IPS-NIHi7 (cell line): ENCODE measurements around the gene ATAD3A.

Experiments
- DNase-seq: peaks from one replicate; pipeline ENCODE4 v3.0.0; 2012; ENCODE audit warnings: mixed read lengths; ENCODE audit errors: extremely low spot score

Gene ATAD3A

GRCh38 chr1:1539310-1540089, 27.5 kb downstream of the ATAD3A start:
- peak; percentile 73 for DNase-seq

- peak; percentile 94 for DNase-seq
Measured at GRCh38 chr1:1540090-1540817, 28.3 kb downstream of the ATAD3A start, which contains the start of gene TMEM240. Gene TMEM240, minus strand, starts transcription at chr1:1540624. Its CDS starts 278 bp downstream, at chr1:1540346.

GRCh38 chr1:1540818-1541628, 29.1 kb downstream of the ATAD3A start:
- no peak for DNase-seq

GRCh38 chr1:1541956-1542765, 30.2 kb downstream of the ATAD3A start:
- no peak for DNase-seq

- no peak for DNase-seq
Measured at GRCh38 chr1:1542766-1543705, 31.1 kb downstream of the ATAD3A start.

GRCh38 chr1:1543706-1544099, 31.7 kb downstream of the ATAD3A start:
- DNase-seq, result no peak

- DNase-seq, result no peak
Measured at GRCh38 chr1:1544544-1544943, 32.6 kb downstream of the ATAD3A start.

- DNase-seq, result no peak
Measured at GRCh38 chr1:1545946-1546737, 34.2 kb downstream of the ATAD3A start.

GRCh38 chr1:1547011-1547410, 35.0 kb downstream of the ATAD3A start:
- DNase-seq, result no peak

- DNase-seq, result no peak
Measured at GRCh38 chr1:1547476-1547875, 35.5 kb downstream of the ATAD3A start.

GRCh38 chr1:1548591-1548990, 36.6 kb downstream of the ATAD3A start:
- DNase-seq, result no peak

GRCh38 chr1:1550087-1550486, 38.1 kb downstream of the ATAD3A start:
- DNase-seq, result no peak

- DNase-seq, result peak; percentile 51
Measured at GRCh38 chr1:1550591-1551432, 38.9 kb downstream of the ATAD3A start.

GRCh38 chr1:1551524-1552262, 39.7 kb downstream of the ATAD3A start:
- no peak for DNase-seq

GRCh38 chr1:1552263-1552639, 40.3 kb downstream of the ATAD3A start:
- DNase-seq, result no peak

GRCh38 chr1:1553821-1554494, 42.0 kb downstream of the ATAD3A start:
- no peak for DNase-seq

- DNase-seq, result no peak
Measured at GRCh38 chr1:1554550-1554925, 42.6 kb downstream of the ATAD3A start.
